NCI-H1436 treated with DMSO at 0.1 percent for 48 hours (cell line): ENCODE results near the gene TEX2.

Experiments used
- DNase-seq: peaks from one replicate; lab custom pipeline; 2025; lab: John Stamatoyannopoulos, UW

The TEX2 gene

DNA sequence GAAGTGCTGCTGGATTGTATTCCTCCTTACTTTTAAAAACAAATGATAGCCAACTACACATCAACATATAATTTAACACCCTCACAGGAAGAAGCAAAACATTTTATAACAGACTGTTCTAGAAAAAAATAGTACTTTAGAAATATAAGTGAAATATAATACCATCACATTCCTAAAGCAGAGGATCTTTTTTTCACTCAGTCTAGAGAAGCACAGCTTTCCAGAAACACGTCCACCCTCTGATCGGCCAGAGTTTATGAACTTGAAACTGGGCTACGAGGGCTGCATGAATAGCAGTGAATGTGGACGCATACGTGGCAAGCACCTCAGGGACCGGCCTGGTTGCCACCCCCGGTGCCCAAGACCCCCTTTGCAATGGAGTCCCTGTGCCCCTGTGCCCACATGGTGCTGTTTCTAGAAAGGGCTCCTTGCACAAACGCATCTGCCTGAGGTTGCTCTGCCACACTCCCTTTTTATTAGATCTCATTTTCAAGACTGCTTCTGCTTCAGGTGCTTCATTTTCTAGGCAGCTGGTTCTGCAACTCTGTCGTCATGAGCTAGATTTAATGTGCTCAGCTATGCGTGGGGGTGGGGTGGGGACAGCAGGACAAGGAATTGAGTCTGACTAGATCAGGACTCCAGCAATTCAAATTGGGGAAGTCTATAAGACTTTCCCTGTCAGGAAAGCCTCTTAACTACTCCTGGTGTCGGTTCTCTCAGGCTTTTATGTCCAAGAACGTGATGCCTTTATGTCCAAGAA is 104.0 kb downstream of the TEX2 start:
- no peak for DNase-seq

DNA sequence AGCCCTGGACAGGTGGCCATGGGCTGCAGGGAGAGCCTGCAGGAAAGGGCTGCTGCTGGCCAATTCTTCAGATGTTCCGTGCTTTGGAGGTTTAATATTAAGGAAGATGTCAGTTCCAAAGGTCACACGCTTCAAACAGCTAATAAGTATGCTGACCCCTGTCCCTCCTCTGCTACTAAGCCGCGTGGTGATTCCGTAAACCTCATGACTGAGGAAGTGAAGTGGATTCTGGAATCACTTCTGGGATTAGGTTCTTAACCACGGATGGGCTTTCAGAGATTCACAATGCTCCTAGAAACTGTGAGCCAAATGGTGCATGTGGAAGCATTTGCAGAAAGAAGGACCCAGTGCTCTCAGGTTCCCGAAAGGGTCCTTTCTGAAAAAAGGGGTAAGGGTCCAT is 104.7 kb downstream of the TEX2 start:
- no peak for DNase-seq

DNA sequence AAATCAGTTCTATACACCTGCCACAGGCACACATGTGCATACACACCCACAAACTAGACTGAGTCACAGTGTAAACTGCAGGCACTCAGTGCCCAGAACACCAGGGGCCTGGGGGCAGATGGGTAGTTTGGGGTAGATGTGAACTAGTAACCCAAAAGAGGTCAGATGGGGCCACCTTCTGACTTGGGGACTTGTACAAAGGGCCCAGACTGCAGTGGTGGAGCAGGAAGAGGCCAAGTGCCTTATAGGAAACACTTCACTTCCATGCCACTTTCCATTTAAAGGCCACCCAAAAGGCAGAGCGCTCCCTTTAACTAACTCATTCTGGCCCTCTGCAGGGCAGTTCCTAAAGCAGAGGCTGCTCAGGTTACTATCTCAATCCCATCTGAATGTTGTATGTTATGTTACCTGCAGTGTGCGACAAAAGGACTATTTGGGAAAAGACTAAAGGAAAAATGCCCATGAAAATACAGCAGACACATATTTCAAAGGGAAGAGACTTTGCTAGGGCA is 105.3 kb downstream of the TEX2 start:
- no peak for DNase-seq

DNA sequence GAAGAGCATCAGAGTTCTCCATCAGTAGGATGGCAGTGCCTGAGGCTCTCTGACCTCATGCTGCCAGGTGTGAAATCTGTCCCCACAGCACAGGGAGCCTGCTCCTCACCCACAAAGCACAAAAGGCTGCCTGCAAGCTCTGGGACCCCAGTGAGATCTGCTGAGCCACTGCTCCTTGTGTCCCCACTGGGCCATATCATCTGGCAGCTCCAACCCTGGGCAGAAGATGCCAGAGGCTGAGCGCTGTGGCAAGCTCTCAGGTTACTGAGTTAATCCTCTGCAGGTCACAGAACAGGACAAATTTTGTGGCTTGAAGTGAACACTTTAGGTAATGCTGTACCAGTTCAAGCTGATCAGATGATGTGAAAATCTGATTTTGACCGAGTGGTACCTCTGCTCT is 106.4 kb downstream of the TEX2 start:
- DNase-seq = no peak

DNA sequence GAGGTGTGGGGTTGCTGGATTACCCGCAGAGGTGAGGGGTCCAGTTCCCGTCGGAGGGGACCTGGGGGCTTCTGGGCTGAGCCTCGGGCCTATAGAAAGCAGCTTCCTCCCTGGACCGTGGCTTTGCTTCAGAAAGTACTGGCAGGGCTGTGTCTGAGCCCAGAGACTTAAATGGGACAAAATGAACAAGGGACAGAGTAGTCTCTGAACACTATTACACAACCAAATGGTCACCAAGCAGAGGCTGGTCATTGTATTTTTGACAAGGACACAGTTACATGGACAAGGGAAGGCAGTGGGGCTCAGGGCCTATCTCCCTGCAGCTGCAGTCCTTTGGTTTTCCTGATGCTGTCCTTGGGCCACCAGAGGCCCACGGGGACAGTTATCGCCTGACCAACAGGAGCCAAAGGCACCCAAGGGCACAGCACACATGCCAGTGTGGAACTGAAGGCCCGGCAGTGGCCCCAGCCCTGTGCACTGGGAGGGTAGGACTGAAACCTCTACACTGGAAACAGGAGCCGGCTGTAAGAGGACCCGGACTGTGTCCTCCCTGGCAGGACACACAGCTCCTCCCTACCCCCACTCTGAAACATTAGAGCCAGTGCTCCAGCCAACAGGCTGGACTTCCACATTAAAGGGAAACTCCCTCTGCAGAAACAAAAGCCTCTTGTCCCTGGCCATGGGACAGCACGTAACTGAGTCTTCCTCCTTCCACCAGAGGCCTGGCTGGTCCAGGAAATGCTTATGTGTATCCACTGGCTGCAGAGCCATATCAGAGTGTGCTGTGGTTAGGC is 107.1 kb downstream of the TEX2 start:
- DNase-seq = no peak

DNA sequence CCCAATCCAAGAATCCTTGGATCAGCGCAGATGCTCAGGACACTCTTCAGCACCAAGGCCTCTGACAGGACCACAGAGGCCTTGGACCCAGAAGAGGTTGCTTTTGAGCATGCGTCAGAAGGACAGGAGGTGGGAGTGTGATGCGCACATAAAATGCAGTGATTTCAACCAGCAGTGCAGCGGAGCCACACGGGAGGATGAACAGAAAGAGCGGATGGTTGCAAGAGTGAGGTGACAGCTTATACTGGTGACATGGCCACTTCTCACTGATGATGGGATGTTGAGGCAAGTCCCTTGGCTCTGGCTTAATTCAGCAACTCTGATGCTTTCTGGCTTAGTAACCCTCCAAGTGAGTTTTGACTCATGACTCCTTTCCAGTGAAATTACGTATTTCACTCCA is 107.9 kb downstream of the TEX2 start:
- DNase-seq = no peak

DNA sequence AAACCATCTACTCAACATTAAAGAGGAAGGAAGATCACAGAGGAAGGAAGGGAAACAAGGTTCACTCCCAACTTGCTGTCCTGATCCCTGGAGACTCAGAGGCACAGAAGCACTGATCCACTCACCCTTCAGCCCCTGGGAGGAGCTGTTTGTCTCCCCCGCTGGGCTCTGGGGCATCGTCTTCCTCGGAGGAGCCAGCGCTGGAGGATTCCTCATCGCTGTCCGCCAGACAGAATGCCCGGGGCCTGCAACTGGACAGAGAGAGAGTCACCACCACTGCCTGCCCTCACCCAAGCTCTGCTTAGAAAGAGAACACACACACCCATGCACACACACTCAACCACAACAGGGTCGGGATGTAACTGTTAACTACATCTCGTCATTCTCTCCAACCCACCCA is 108.3 kb downstream of the TEX2 start:
- DNase-seq = no peak

DNA sequence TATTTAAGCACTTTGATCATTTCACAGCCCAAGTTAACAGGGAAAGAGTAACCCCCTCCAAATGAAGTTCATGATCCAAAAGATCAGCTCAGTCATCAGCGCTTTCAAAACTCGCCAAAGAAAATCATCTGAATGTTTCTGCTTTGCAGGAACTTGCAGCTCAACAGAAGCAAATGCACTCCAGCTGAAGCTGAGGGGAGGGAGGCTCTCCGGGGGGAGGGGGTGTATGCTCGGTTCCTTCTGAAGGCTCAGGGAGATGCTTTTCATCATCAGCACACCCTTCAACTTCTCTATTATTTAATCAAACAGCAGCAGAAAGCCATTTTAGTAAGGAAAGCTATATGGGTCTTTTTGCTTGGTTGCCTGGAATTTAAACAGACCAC is 108.8 kb downstream of the TEX2 start:
- DNase-seq = no peak

DNA sequence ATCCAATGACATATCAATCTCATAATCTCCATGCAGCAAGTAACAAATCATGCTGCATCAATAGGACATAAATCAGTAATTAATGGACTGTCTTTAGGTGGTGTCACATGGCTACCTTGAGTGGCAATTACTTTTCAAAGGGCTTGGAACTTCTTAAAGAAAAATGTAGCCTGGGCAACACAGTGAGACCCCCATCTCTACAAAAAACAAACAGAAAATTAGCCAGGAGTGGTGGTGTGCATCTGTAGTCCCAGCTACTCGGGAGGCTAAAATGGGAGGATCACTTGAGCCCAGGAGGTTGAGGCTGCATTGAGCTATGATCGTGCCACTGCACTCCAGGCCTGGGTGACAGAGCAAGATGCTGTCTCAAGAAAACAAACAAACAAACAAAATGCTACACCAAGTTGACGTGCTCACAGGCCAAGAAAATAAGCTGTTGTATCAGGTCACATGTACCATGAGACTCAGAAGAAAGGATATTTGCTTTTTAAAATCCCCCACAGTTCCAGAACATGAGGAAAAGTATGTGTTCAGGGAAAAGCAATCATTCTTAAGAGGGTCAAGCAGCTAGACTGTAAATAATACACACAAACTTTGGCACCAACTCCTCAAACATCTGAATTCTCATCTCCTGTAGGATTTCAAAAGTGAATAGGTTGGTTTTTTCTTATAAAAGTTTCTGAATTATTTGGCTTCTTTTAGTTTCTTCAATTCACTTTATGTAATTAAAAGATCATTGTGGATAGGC is 109.3 kb downstream of the TEX2 start:
- DNase-seq = no peak

DNA sequence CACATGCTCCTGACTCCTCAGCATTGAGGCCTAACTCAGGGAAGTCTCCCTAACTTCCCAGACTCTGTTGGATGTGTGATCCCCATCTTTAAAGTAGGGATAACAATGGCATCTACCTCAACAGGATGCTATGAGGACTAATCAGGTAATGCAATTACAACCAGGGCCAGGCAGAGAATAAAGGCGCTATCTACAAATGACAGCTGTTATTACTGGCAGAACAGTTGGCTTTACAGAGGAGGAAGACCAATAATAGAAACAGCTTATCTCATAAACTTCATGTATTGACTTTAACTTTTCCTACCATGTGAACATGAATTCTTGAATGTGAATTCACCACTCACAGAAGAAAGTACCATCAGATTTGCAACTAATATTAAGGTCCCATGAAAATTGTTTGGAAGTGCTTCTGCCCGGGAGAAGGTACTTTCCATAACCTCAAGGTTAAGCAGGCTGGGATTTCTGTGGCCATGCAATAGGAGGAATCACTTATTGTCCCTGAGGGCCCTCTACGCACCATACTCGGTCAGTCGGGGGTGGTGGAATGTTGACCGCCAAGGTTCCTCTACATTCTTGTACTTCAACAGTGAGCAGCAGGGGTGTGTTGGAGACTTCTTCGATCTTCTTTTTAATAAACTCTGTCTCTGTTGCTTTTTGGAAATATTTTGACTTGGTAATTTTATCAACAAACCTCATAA is 110.5 kb downstream of the TEX2 start:
- no peak for DNase-seq

DNA sequence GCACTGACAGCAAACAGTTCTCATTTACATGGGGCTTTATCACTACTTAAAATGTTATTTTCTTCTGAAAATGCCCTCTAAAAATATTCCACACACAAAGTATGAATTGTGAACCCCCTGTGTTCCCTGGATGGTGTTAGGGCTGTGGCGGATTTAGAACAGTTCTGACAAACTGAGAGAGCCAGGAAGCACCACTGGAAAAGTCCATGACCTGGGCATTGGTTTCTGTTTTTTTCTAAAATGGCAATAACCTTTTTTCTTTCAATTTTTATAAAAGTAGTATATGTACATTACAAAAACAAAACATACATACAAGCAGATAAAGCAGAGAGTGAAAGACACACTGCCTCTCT is 112.1 kb downstream of the TEX2 start:
- DNase-seq = no peak

DNA sequence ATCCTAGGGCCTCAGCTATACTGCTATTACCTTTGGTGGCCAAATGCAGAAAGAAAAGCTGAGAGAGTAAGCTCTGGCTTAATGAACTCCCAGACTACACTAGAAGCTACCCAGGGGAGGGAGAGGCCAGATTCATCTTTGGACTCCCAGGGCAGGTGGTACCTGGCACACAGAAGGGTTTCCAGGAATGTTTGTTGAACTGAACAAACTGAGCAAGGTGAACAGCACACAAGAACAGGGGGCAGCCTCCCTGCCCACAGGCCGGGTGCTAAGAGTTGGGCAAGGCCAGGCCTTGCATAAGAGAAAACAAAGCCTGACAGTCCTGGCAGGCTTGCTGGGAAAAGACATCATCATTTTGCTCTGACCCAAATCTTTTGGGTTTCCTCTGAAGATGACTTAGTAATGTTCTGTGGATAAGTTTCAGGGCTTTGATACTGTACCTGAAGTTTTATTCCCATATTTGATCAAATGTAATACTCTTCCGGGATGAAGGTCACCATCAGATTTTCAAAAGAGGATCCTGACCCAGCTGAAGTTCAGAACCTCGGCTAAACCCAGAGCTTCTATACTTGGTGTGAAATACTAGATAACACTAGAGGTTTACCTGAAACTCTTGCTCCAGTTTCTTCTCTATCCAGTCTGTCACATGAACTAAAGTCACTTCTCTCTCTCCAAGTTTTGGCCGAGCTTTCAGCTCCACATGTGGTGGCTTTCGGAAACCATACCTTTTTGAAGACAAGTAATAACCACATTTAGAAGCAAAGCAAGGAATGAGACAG is 112.6 kb downstream of the TEX2 start:
- no peak for DNase-seq

DNA sequence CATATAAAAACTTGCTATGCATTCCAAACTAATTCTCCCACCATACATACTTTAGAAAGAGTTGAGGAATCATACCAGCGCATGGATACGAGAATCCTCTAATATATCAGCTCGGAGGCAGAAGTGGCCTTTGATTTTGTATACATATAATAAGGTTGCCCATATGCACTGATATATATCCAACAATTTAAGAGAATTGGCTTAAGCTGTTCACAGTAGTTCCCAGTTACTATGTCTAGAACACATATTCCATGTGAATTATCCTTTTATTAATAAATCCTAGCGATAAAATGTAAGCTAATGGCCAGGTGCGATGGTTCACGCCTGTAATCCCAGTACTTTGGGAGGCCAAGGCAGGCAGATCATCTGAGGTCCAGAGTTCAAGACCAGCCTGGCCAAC is 113.9 kb downstream of the TEX2 start:
- DNase-seq = no peak

DNA sequence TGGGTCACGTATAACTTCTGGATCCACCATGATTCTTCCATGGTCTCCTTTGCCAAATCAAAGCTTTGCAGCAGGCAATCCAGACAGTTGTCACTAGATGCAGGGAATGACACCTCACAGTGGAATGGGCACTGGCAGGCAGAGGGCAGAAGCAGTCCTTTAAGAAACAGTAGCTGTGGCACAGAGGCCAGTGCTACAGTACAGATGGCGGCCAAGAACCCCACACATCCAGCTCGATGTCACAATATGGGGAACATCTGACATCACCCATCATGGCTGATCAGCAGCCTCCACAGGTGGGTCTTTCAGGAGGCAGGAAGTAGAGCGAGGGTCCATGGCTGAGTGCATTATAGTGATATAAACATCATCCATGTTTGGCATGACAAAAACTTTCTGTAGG is 114.4 kb downstream of the TEX2 start:
- DNase-seq = no peak

DNA sequence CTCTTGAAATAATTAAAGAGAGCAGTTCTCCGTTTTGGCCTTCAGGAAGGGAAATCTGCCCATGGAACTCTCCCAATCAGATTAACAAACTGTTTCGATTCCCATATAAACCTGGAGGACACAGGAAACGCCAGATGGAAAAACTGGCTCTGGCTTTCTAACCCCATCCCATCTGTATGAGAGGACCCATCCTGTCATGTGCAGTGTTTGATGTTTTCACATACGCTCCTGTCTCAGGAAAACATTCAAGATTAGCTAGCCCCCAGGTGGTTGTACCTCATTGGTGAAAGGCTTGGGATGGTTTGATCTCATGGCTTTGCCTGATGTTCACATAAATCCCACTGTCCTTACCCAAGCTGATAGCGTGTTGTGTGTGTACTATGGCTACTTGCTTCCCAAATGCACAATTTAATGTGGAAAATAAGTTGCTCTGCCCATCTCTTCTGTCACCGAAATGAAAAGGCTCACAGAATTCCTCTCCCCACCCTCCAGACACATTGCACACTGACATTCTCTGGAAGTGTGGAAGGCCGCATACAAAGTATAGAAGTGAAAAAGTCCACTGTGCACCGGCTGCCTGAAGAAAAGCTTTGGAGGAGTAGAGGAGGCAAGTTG is 114.9 kb downstream of the TEX2 start:
- no peak for DNase-seq

DNA sequence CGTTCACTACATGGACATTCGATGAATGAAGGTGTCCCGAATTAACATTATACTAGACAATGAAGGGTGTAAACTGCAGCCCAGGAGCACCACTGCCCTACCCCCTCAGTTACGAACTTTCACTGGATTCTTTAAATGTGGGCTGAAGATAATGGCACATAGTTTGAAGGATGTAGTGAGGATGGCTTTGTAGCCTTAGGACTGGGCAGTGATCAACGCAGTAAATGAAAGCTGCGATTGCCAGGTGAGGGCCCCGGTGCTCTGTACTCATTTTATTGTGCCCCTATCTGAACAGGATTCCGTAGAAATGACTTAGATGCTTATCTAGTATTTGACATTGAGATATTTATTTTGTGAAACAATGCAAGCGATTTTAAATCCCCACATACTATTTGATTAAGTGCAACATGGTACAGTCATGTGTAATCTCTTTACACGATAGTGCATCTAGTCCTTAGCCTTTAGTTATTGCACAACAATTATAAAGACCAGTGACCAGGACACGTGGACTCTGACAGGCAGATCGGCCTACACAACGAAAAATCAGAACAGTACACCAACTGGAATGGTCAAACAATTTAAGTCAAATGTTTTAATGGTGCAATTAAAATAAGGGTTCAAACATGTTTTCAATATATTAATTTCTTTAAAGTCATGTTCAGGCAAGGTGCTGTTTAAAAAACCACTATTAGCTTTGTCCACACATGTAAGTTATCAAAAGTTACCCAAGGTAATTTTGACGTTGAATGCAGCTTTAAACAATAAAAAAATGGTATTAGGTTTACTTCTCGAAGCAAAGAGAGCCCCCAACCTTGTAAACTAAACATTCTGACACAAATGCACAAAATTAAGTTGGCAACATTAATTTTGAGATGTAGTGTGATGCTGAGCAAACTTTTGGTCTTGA is 115.7 kb downstream of the TEX2 start:
- DNase-seq = no peak

DNA sequence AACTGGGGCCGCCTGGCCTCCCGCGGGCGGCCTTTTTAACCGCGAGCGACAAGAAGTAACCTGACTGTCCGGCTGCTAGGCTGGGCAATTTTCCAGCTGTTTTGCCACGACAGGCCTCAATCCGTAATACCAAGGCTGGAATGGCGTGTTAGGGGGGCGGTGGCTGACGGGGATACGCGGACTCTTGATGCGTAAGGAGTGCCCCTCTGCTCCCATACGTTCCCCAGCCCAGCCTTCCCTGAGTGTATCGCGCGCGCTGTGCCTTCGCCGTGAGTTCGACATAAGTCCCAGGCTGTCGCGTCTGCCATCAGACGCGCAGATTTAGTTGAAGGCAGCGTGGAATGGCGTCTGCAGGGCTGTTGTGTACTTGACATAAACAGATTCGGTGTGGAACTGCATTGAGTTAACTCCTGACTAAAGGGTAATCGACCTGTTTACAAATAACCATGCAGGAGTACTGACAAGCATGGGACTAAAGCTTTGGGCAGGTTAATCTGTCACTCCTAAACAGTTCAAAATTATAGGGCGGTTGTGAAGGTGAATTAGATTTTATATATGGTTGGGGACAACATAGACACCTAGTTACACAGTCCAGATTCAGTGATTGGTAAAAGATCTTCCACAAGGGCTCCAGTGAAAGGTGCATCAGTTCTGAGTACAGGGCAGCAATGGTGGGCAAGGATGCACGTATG is 116.5 kb downstream of the TEX2 start:
- no peak for DNase-seq

DNA sequence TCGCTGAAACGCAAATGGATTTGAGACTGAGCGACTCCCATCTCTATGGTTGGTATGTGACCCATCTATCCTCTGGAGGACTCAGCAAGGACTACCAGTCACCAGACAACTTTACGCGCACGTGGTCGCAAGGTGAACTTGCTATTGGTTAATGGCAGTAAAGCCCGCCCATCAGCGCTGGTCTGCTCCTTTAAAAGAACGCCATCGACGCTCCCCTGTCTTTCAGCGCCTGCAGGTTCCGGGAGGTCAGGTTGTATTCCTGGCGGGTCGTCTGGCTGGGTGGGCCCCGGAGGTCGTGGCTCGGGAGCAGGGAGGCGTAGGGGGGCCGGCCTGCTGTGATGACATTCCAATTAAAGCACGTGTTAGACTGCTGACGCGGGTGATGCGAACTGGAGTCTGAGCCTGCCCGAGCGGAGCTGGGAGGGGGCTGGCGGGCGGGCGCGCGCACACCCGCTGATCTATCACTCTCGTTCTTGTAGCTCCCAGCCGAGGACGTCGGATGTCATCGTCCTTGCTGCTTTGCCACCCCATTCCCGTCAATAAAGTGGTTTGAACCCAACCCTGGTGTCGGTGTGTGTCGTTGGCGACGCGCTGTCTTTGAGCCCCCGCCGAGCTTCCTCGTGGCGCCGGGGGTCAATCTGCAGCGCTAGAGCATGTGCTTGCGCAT is 117.2 kb downstream of the TEX2 start:
- DNase-seq = peak; percentile 99

DNA sequence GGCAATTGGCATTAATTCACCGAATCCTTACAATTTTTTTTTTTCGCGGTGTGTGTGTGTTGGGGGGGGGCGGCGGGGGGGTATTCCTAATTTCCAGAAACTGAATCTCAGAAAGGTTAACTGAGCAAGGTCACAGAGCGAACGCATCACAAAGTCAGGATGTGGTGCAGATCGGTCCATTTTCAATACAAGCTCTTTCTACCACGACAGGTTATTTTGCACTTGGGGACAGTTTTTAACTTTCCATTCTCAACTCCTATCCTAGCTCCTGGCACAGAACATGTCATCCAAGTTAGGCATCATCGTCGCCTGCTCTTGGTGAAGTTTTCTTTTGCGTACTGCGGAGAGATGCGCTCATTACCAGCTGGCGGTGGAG is 117.7 kb downstream of the TEX2 start:
- DNase-seq = no peak
